DOHH2 (cell line): ENCODE data around the gene FBXL17.

Experiments
- H3F3A ChIP-seq: fragments of 200-600 bp; sonication (generic), shearing (Covaris generic); 2 replicates; pipeline ENCODE4 v1.6.0; 2016; ENCODE audit warnings: antibody characterized with exemption, mild to moderate bottlenecking; ENCODE audit not compliant: control insufficient read depth, insufficient read depth
- H3K27ac ChIP-seq: fragments of 200-600 bp; sonication (generic); 2 replicates; pipeline ENCODE4 v1.5.1; 2014; ENCODE audit warnings: low read depth, mild to moderate bottlenecking, low read length, moderate library complexity
- H3K27me3 ChIP-seq: fragments of 200-600 bp; sonication (generic); 2 replicates; pipeline ENCODE4 v1.6.1; 2014; ENCODE audit warnings: mild to moderate bottlenecking, low read length, mixed read lengths; ENCODE audit not compliant: control insufficient read depth
- H3K36me3 ChIP-seq: fragments of 200-600 bp; sonication (generic); 2 replicates; pipeline ENCODE4 v1.6.1; 2014; ENCODE audit warnings: mild to moderate bottlenecking, low read length, moderate library complexity, mixed read lengths; ENCODE audit not compliant: control insufficient read depth
- H3K4me1 ChIP-seq: fragments of 200-600 bp; sonication (generic); 2 replicates; pipeline ENCODE4 v1.6.1; 2014; ENCODE audit warnings: mild to moderate bottlenecking, low read length, mixed read lengths; ENCODE audit not compliant: control insufficient read depth
- H3K4me2 ChIP-seq: fragments of 200-600 bp; sonication (generic); 2 replicates; pipeline ENCODE4 v1.6.0; 2014; ENCODE audit warnings: mild to moderate bottlenecking, low read length, moderate library complexity
- H3K4me3 ChIP-seq: fragments of 200-600 bp; sonication (generic); 2 replicates; pipeline ENCODE4 v1.5.1; 2014; ENCODE audit warnings: mild to moderate bottlenecking, low read length, mixed read lengths
- H3K79me2 ChIP-seq: fragments of 200-600 bp; sonication (generic); 2 replicates; pipeline ENCODE4 v1.6.1; 2014; ENCODE audit warnings: mild to moderate bottlenecking, low read length, mixed read lengths; ENCODE audit not compliant: control insufficient read depth
- H3K9me2 ChIP-seq: fragments of 200-600 bp; sonication (generic); replicated peaks from 2 replicates; pipeline ENCODE4 v1.6.1; 2014; ENCODE audit warnings: mild to moderate bottlenecking, low read length, mixed read lengths; ENCODE audit not compliant: control insufficient read depth
- H3K9me3 ChIP-seq: fragments of 200-600 bp; sonication (generic); 2 replicates; pipeline ENCODE4 v1.6.1; 2014; ENCODE audit warnings: antibody characterized with exemption, low read length, mixed read lengths; ENCODE audit not compliant: control insufficient read depth, insufficient read depth
- H4K20me1 ChIP-seq: fragments of 200-600 bp; sonication (generic); 2 replicates; pipeline ENCODE4 v1.6.0; 2014; ENCODE audit warnings: low read depth, mild to moderate bottlenecking, antibody characterized with exemption, low read length, moderate library complexity; ENCODE audit not compliant: control insufficient read depth, insufficient read depth
- EZH2phosphoT487 ChIP-seq: fragments of 200-600 bp; sonication (generic); IDR thresholded peaks from 2 replicates; pipeline ENCODE4 v1.6.1; 2017; ENCODE audit warnings: borderline replicate concordance, mild to moderate bottlenecking, antibody characterized with exemption, low read length, moderate library complexity, mixed read lengths
- TF ChIP-seq, protein P1 (sequence below): fragments of 200-600 bp; sonication (generic); IDR thresholded peaks from one replicate; pipeline ENCODE4 v1.5.1; 2014; ENCODE audit warnings: antibody characterized with exemption, mild to moderate bottlenecking, low read depth, low read length; ENCODE audit not compliant: poor library complexity, severe bottlenecking

Gene FBXL17

DNA sequence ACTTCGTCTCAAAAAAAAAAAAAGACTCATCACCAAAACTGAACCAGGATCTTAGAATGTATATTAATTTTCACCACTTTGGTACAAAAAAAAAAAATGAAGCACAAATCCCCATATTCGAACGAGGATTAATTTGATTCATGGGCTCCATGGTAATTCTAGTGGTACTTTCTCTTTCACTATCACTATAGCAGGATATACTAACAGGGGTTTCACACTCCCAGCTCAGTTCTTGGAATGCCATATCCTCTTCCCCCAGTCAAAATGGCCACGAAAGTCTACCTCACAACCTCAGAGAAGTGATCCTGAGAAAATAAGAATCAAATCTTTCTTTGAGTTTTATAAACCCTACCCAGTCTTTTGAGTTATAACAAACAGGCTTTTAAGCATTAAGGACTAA, 235.7 kb downstream of the FBXL17 start:
- H3K4me3 ChIP-seq: no peak overlapping the region
- no peaks in the 10 kb centered on the region for H4K20me1 ChIP-seq
- no peaks in the 10 kb centered on the region for H3K4me1 ChIP-seq
- no peaks in the 10 kb centered on the region for H3K9me3 ChIP-seq
- no peak overlapping the region for H3K4me2 ChIP-seq
- TF ChIP-seq, protein P1, sequence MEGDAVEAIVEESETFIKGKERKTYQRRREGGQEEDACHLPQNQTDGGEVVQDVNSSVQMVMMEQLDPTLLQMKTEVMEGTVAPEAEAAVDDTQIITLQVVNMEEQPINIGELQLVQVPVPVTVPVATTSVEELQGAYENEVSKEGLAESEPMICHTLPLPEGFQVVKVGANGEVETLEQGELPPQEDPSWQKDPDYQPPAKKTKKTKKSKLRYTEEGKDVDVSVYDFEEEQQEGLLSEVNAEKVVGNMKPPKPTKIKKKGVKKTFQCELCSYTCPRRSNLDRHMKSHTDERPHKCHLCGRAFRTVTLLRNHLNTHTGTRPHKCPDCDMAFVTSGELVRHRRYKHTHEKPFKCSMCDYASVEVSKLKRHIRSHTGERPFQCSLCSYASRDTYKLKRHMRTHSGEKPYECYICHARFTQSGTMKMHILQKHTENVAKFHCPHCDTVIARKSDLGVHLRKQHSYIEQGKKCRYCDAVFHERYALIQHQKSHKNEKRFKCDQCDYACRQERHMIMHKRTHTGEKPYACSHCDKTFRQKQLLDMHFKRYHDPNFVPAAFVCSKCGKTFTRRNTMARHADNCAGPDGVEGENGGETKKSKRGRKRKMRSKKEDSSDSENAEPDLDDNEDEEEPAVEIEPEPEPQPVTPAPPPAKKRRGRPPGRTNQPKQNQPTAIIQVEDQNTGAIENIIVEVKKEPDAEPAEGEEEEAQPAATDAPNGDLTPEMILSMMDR: no peak
- H3K27ac ChIP-seq: no peak overlapping the region
- no peaks in the 10 kb centered on the region for H3K79me2 ChIP-seq
- no peaks in the 10 kb centered on the region for H3K9me2 ChIP-seq
- no peaks in the 10 kb centered on the region for H3K36me3 ChIP-seq
- H3K27me3 ChIP-seq: no peaks in the 10 kb centered on the region
- H3F3A ChIP-seq: no peaks in the 10 kb centered on the region

DNA sequence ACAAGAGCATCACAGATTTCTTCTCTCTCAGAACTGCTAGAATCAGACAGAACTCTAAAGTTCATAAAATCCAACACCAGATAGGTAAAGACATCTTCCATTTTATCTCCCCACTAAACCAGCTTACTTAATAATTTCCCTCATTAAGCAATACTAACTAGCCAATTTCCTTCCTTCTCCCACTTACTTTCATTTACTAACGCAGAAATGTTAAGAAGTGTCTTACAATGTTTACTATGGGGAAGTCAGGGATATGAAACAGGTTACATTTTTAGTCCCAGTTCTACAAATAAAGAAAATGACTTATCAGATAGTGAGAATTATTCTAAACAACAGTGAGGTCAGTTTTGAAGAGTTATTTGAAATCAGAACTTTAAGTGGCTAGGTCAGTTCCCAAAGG, 236.5 kb downstream of the FBXL17 start:
- H4K20me1 ChIP-seq: no peaks in the 10 kb centered on the region
- no peaks in the 10 kb centered on the region for H3K4me1 ChIP-seq
- no peaks in the 10 kb centered on the region for H3K36me3 ChIP-seq
- no peaks in the 10 kb centered on the region for H3K9me2 ChIP-seq
- H3K4me3 ChIP-seq: no peak overlapping the region
- no peaks in the 10 kb centered on the region for H3K27me3 ChIP-seq
- no peaks in the 10 kb centered on the region for H3K79me2 ChIP-seq
- H3F3A ChIP-seq: no peaks in the 10 kb centered on the region
- H3K4me2 ChIP-seq: no peak overlapping the region
- TF ChIP-seq EZH2phosphoT487: no peak
- TF ChIP-seq, protein P1: no peak
- no peaks in the 10 kb centered on the region for H3K9me3 ChIP-seq
- H3K27ac ChIP-seq: no peak overlapping the region

DNA sequence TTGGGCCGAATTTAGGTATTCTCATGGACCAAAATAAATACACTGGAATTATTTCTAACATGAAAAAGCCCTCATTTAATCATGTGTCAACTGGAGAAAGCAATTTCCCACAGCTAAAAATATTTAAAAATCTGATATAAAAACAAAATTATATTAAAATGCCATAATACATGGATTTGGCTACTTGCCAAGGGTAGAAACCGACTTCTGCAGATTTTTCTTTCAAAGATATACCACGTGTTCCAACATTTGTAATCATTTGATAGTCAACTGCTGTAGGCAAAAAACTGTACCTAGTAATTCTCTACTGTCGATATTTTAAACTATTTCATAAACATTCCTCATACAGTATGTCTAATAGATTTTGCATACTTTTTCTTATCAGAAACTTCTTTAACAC, 237.6 kb downstream of the FBXL17 start:
- no peaks in the 10 kb centered on the region for H3K79me2 ChIP-seq
- no peaks in the 10 kb centered on the region for H3K4me1 ChIP-seq
- no peaks in the 10 kb centered on the region for H4K20me1 ChIP-seq
- no peak overlapping the region for H3K4me3 ChIP-seq
- H3K9me3 ChIP-seq: no peaks in the 10 kb centered on the region
- H3K36me3 ChIP-seq: no peaks in the 10 kb centered on the region
- TF ChIP-seq EZH2phosphoT487: no peak
- TF ChIP-seq, protein P1: no peak
- no peaks in the 10 kb centered on the region for H3F3A ChIP-seq
- no peak overlapping the region for H3K4me2 ChIP-seq
- H3K9me2 ChIP-seq: no peaks in the 10 kb centered on the region
- no peak overlapping the region for H3K27ac ChIP-seq
- H3K27me3 ChIP-seq: no peaks in the 10 kb centered on the region

DNA sequence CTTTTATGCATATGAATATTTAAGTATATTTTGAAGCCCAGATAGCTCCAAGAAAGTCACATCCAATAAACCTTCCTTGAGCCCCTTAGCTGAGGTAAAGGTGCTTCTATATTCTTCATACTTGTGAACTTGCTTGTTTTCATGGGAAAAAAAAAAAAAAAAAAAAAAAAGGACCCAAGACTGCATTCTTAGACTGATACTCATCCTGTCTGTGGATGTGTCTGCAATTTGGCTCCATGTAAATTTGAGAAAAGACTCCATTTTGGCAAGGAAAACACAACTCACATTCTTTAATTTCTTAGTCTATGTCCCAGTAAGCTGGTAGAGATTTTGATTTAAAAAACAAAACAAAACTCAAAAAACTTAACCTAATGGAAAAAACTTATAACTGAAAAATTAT, 238.3 kb downstream of the FBXL17 start:
- Histone ChIP-seq H3K27ac (no peak overlapping the region), H3K36me3 (no peaks in the 10 kb centered on the region), H3K79me2 (no peaks in the 10 kb centered on the region), H3F3A (no peaks in the 10 kb centered on the region), H3K4me2 (no peak overlapping the region), H3K27me3 (no peaks in the 10 kb centered on the region), H3K9me2 (no peaks in the 10 kb centered on the region), H3K9me3 (no peaks in the 10 kb centered on the region), H3K4me1 (no peaks in the 10 kb centered on the region), H4K20me1 (no peaks in the 10 kb centered on the region), H3K4me3 (no peak overlapping the region)
- TF ChIP-seq, protein P1: no peak
- TF ChIP-seq EZH2phosphoT487: no peak
